ENCODE results near the gene HTRA3.

GRCh38 chr4:8286719-8287342 is 17.3 kb downstream of the HTRA3 start:
- TF ChIP-seq CTCF (IDR thresholded peaks at IDR 0.05; ENCODE audit: insufficient read depth, low read depth, low read length) (no peak), EZH2 (IDR thresholded peaks at IDR 0.05; ENCODE audit: insufficient read depth, low read length) (no peak)

Measured in astrocyte (in vitro differentiated cells and primary cell).